SK-N-SH treated with all-trans-retinoic acid at 6 μM for 48 hours (cell line): Measurements from ENCODE around the gene KLRF1.

ENCODE experiments used
- ATAC-seq: fragments of 200-7000 bp; cut with Tn5 transposase; 3 replicates; pipeline ENCODE4 v1.9.1; 2020; ENCODE audit warnings: mild to moderate bottlenecking, moderate library complexity
- ARNTL ChIP-seq: fragments of 450-650 bp; formaldehyde crosslinking; IDR thresholded peaks from 2 replicates; pipeline ENCODE4 v1.5.0; 2020; ENCODE audit warnings: low read depth, mild to moderate bottlenecking, moderate library complexity, borderline replicate concordance
- BACH2 ChIP-seq: fragments of 250-450 bp; sonication (Bioruptor Pico); IDR thresholded peaks from 2 replicates; pipeline ENCODE4 v1.9.0; 2021; ENCODE audit warnings: mild to moderate bottlenecking, borderline replicate concordance
- CSDC2 ChIP-seq: fragments of 250-450 bp; sonication (Bioruptor Pico); IDR thresholded peaks from 2 replicates; pipeline ENCODE4 v1.5.0; 2020; ENCODE audit warnings: mild to moderate bottlenecking, moderate library complexity
- ESRRG ChIP-seq: fragments of 250-450 bp; sonication (Bioruptor Pico); IDR thresholded peaks from 2 replicates; pipeline ENCODE4 v1.6.1; 2021; ENCODE audit warnings: mild to moderate bottlenecking
- GLIS3 ChIP-seq: fragments of 250-450 bp; sonication (Bioruptor Pico); IDR thresholded peaks from 2 replicates; pipeline ENCODE4 v1.5.0; 2020; ENCODE audit warnings: mild to moderate bottlenecking, moderate library complexity
- OSR1 ChIP-seq: fragments of 250-450 bp; sonication (Bioruptor Pico); IDR thresholded peaks from 2 replicates; pipeline ENCODE4 v1.8.0; 2022; ENCODE audit warnings: moderate library complexity, mild to moderate bottlenecking, inconsistent platforms
- PPARA ChIP-seq: fragments of 250-450 bp; sonication (Bioruptor Pico); IDR thresholded peaks from 2 replicates; pipeline ENCODE4 v1.5.0; 2020; ENCODE audit warnings: mild to moderate bottlenecking, borderline replicate concordance
- RARB ChIP-seq: fragments of 250-450 bp; sonication (Bioruptor Pico); IDR thresholded peaks from 2 replicates; pipeline ENCODE4 v1.8.0; 2021; ENCODE audit warnings: mild to moderate bottlenecking, moderate library complexity
- SNAI2 ChIP-seq: fragments of 250-450 bp; sonication (Bioruptor Pico); IDR thresholded peaks from 2 replicates; pipeline ENCODE4 v1.5.0; 2020; ENCODE audit warnings: mild to moderate bottlenecking, moderate library complexity
- TCF4 ChIP-seq: fragments of 250-450 bp; sonication (Bioruptor Pico); IDR thresholded peaks from 2 replicates; pipeline ENCODE4 v1.8.0; 2021; ENCODE audit warnings: mild to moderate bottlenecking, moderate library complexity, borderline replicate concordance
- TOX ChIP-seq: fragments of 250-450 bp; sonication (Bioruptor Pico); IDR thresholded peaks from 2 replicates; pipeline ENCODE4 v1.8.0; 2021; ENCODE audit warnings: mild to moderate bottlenecking, moderate library complexity, borderline replicate concordance
- ZC3H10 ChIP-seq: fragments of 250-450 bp; sonication (Bioruptor Pico); IDR thresholded peaks from 2 replicates; pipeline ENCODE4 v1.5.1; 2021; ENCODE audit warnings: mild to moderate bottlenecking, moderate library complexity
- ZFP3 ChIP-seq: fragments of 250-450 bp; sonication (Bioruptor Pico); IDR thresholded peaks from 2 replicates; pipeline ENCODE4 v1.5.0; 2020; ENCODE audit warnings: mild to moderate bottlenecking, moderate library complexity
- ZFP30 ChIP-seq: fragments of 450-650 bp; formaldehyde crosslinking; IDR thresholded peaks from 2 replicates; pipeline ENCODE4 v1.5.0; 2022; ENCODE audit warnings: mild to moderate bottlenecking, moderate library complexity
- ZNF565 ChIP-seq: fragments of 450-650 bp; formaldehyde crosslinking; conservative IDR thresholded peaks from 2 replicates; pipeline ENCODE4 v1.5.0; 2020; ENCODE audit warnings: low read depth, mild to moderate bottlenecking, moderate library complexity
- ZNF70 ChIP-seq: fragments of 450-650 bp; formaldehyde crosslinking; IDR thresholded peaks from 2 replicates; pipeline ENCODE4 v1.5.0; 2020; ENCODE audit warnings: mild to moderate bottlenecking, moderate library complexity
- ZNF8 ChIP-seq: fragments of 450-650 bp; formaldehyde crosslinking; IDR thresholded peaks from 2 replicates; pipeline ENCODE4 v1.5.0; 2020; ENCODE audit warnings: mild to moderate bottlenecking, moderate library complexity
- TF ChIP-seq, protein P1 (sequence below): fragments of 250-450 bp; sonication (Bioruptor Pico); IDR thresholded peaks from 2 replicates; pipeline ENCODE4 v1.8.0; 2021; ENCODE audit warnings: low read depth, mild to moderate bottlenecking, moderate library complexity, borderline replicate concordance
- TF ChIP-seq, protein P2 (sequence below): fragments of 250-450 bp; sonication (Bioruptor Pico); IDR thresholded peaks from 2 replicates; pipeline ENCODE4 v1.5.0; 2020; ENCODE audit warnings: mild to moderate bottlenecking, moderate library complexity
- TF ChIP-seq, protein P3 (sequence below): fragments of 250-450 bp; sonication (Bioruptor Pico); IDR thresholded peaks from 2 replicates; pipeline ENCODE4 v1.5.1; 2020; ENCODE audit warnings: low read depth, mild to moderate bottlenecking, moderate library complexity
- TF ChIP-seq, protein P4 (sequence below): fragments of 250-450 bp; sonication (Bioruptor Pico); IDR thresholded peaks from 2 replicates; pipeline ENCODE4 v1.8.0; 2020; ENCODE audit warnings: mild to moderate bottlenecking, moderate library complexity, borderline replicate concordance
- TF ChIP-seq, protein P5 (sequence below): fragments of 250-450 bp; sonication (Bioruptor Pico); IDR thresholded peaks from 2 replicates; pipeline ENCODE4 v1.5.1; 2021; ENCODE audit warnings: mild to moderate bottlenecking, moderate library complexity

Gene KLRF1

DNA sequence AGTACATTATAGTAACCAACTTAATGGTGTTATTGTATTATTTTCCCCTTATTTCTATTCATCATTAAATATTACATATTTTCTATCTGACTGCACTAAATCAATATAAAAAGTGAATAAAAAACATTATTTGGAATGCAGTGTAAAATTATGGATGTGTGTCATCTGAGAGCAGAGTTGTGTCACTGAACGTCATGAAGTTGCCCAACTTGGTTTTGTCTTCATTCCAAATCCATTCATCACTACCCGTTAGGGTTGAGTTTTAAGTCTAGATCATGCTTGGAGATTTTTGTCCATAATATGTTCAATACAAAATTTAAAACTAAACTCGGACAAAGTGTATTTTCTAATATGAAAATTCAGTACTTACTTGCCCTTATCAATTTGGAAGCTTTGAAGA is 16.1 kb downstream of the KLRF1 start:
- no peak for TF ChIP-seq ZFP30 (CRISPR knock-in tag)
- TF ChIP-seq, protein P1, sequence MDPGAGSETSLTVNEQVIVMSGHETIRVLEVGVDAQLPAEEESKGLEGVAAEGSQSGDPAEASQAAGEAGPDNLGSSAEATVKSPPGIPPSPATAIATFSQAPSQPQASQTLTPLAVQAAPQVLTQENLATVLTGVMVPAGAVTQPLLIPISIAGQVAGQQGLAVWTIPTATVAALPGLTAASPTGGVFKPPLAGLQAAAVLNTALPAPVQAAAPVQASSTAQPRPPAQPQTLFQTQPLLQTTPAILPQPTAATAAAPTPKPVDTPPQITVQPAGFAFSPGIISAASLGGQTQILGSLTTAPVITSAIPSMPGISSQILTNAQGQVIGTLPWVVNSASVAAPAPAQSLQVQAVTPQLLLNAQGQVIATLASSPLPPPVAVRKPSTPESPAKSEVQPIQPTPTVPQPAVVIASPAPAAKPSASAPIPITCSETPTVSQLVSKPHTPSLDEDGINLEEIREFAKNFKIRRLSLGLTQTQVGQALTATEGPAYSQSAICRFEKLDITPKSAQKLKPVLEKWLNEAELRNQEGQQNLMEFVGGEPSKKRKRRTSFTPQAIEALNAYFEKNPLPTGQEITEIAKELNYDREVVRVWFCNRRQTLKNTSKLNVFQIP (CRISPR knock-in tag): no peak
- no peak for TF ChIP-seq GLIS3 (CRISPR knock-in tag)
- TF ChIP-seq, protein P2, sequence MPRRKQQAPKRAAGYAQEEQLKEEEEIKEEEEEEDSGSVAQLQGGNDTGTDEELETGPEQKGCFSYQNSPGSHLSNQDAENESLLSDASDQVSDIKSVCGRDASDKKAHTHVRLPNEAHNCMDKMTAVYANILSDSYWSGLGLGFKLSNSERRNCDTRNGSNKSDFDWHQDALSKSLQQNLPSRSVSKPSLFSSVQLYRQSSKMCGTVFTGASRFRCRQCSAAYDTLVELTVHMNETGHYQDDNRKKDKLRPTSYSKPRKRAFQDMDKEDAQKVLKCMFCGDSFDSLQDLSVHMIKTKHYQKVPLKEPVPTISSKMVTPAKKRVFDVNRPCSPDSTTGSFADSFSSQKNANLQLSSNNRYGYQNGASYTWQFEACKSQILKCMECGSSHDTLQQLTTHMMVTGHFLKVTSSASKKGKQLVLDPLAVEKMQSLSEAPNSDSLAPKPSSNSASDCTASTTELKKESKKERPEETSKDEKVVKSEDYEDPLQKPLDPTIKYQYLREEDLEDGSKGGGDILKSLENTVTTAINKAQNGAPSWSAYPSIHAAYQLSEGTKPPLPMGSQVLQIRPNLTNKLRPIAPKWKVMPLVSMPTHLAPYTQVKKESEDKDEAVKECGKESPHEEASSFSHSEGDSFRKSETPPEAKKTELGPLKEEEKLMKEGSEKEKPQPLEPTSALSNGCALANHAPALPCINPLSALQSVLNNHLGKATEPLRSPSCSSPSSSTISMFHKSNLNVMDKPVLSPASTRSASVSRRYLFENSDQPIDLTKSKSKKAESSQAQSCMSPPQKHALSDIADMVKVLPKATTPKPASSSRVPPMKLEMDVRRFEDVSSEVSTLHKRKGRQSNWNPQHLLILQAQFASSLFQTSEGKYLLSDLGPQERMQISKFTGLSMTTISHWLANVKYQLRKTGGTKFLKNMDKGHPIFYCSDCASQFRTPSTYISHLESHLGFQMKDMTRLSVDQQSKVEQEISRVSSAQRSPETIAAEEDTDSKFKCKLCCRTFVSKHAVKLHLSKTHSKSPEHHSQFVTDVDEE: no peak
- no peak for TF ChIP-seq TOX (CRISPR knock-in tag)
- no peak for TF ChIP-seq ARNTL (CRISPR knock-in tag)
- no peak for TF ChIP-seq RARB (CRISPR knock-in tag)
- TF ChIP-seq, protein P3, sequence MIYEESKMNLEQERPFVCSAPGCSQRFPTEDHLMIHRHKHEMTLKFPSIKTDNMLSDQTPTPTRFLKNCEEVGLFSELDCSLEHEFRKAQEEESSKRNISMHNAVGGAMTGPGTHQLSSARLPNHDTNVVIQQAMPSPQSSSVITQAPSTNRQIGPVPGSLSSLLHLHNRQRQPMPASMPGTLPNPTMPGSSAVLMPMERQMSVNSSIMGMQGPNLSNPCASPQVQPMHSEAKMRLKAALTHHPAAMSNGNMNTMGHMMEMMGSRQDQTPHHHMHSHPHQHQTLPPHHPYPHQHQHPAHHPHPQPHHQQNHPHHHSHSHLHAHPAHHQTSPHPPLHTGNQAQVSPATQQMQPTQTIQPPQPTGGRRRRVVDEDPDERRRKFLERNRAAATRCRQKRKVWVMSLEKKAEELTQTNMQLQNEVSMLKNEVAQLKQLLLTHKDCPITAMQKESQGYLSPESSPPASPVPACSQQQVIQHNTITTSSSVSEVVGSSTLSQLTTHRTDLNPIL (CRISPR knock-in tag): no peak
- TF ChIP-seq, protein P4, sequence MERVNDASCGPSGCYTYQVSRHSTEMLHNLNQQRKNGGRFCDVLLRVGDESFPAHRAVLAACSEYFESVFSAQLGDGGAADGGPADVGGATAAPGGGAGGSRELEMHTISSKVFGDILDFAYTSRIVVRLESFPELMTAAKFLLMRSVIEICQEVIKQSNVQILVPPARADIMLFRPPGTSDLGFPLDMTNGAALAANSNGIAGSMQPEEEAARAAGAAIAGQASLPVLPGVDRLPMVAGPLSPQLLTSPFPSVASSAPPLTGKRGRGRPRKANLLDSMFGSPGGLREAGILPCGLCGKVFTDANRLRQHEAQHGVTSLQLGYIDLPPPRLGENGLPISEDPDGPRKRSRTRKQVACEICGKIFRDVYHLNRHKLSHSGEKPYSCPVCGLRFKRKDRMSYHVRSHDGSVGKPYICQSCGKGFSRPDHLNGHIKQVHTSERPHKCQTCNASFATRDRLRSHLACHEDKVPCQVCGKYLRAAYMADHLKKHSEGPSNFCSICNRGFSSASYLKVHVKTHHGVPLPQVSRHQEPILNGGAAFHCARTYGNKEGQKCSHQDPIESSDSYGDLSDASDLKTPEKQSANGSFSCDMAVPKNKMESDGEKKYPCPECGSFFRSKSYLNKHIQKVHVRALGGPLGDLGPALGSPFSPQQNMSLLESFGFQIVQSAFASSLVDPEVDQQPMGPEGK (CRISPR knock-in tag): no peak
- TF ChIP-seq PPARA (CRISPR knock-in tag): no peak
- TF ChIP-seq CSDC2 (CRISPR knock-in tag): no peak
- no peak for TF ChIP-seq TCF4 (CRISPR knock-in tag)
- TF ChIP-seq ZNF565: no peak
- no peak for TF ChIP-seq OSR1
- no peak for TF ChIP-seq ZNF70 (CRISPR knock-in tag)
- TF ChIP-seq ZC3H10 (CRISPR knock-in tag): no peak
- TF ChIP-seq, protein P5, sequence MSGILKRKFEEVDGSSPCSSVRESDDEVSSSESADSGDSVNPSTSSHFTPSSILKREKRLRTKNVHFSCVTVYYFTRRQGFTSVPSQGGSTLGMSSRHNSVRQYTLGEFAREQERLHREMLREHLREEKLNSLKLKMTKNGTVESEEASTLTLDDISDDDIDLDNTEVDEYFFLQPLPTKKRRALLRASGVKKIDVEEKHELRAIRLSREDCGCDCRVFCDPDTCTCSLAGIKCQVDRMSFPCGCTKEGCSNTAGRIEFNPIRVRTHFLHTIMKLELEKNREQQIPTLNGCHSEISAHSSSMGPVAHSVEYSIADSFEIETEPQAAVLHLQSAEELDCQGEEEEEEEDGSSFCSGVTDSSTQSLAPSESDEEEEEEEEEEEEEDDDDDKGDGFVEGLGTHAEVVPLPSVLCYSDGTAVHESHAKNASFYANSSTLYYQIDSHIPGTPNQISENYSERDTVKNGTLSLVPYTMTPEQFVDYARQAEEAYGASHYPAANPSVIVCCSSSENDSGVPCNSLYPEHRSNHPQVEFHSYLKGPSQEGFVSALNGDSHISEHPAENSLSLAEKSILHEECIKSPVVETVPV (CRISPR knock-in tag): no peak
- ATAC-seq: no peak

DNA sequence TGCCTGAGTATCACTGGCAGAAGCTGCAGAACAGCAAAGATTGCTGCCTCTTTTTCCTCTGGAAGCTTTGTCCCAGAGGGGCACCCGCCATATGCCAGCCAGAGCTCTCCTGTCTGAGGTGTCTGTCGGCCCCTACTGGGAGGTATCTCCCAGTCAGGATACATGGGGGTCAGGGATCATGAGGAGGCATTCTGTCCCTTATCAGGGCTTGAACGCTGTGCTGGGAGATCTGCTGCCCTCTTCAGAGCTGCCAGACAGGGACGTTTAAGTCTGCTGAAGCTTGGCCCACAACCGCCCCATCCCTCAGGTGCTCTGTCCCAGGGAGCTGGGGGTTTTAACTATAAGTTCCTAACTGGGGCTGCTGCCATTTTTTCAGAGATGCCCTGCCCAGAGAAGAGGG is 21.6 kb downstream of the KLRF1 start:
- no peak for TF ChIP-seq GLIS3 (CRISPR knock-in tag)
- TF ChIP-seq ESRRG (CRISPR knock-in tag): no peak
- TF ChIP-seq ZNF8: no peak
- TF ChIP-seq, protein P1 (CRISPR knock-in tag): no peak
- TF ChIP-seq, protein P5 (CRISPR knock-in tag): no peak
- TF ChIP-seq SNAI2 (CRISPR knock-in tag): no peak
- TF ChIP-seq, protein P4 (CRISPR knock-in tag): no peak
- TF ChIP-seq BACH2: no peak
- TF ChIP-seq ZNF565: no peak
- TF ChIP-seq TCF4 (CRISPR knock-in tag): no peak
- TF ChIP-seq ZFP3 (CRISPR knock-in tag): no peak
- TF ChIP-seq ZFP30 (CRISPR knock-in tag): no peak
- TF ChIP-seq ZC3H10 (CRISPR knock-in tag): no peak
- no peak for TF ChIP-seq TOX (CRISPR knock-in tag)
- no peak for ATAC-seq
